Measurements from ENCODE around the gene USP6.
"Not testable (repeated sequence)": the region's sequence is repeated elsewhere in the genome, so short reads cannot be mapped to it uniquely, and the experiment has no call there.

Gene USP6

GRCh38 chr17:5135726-5136579, 20.1 kb downstream of the USP6 start:
- DNase-seq (ENCODE audit: low read depth in 2 of 2) = no peak

- not testable (repeated sequence) for DNase-seq (ENCODE audit: low read depth in 2 of 2)
Observed at GRCh38 chr17:5136580-5137412, 21.0 kb downstream of the USP6 start.

GRCh38 chr17:5137511-5138197, 21.8 kb downstream of the USP6 start:
- not testable (repeated sequence) for DNase-seq (ENCODE audit: low read depth in 2 of 2)

- DNase-seq (ENCODE audit: low read depth in 2 of 2) = not testable (repeated sequence)
Observed at GRCh38 chr17:5138198-5138544, 22.3 kb downstream of the USP6 start.

GRCh38 chr17:5138616-5139457, 23.0 kb downstream of the USP6 start:
- no peak for DNase-seq (ENCODE audit: low read depth in 2 of 2)

GRCh38 chr17:5139458-5139732, 23.6 kb downstream of the USP6 start:
- DNase-seq (ENCODE audit: low read depth in 2 of 2) = no peak

- not testable (repeated sequence) for DNase-seq (ENCODE audit: low read depth in 2 of 2)
Observed at GRCh38 chr17:5142877-5143276, 27.0 kb downstream of the USP6 start.

GRCh38 chr17:5146122-5146521, 30.3 kb downstream of the USP6 start:
- not testable (repeated sequence) for DNase-seq (ENCODE audit: low read depth in 2 of 2)

- not testable (repeated sequence) for DNase-seq (ENCODE audit: low read depth in 2 of 2)
Observed at GRCh38 chr17:5160702-5161101, 44.9 kb downstream of the USP6 start.

- not testable (repeated sequence) for DNase-seq (ENCODE audit: low read depth in 2 of 2)
Observed at GRCh38 chr17:5161793-5162192, 46.0 kb downstream of the USP6 start.

- DNase-seq (ENCODE audit: low read depth in 2 of 2) = no peak
Observed at GRCh38 chr17:5164436-5164835, 48.6 kb downstream of the USP6 start.

GRCh38 chr17:5165791-5166564, 50.1 kb downstream of the USP6 start:
- DNase-seq (ENCODE audit: low read depth in 2 of 2) = not testable (repeated sequence)

GRCh38 chr17:5175027-5175426, 59.2 kb downstream of the USP6 start:
- DNase-seq (ENCODE audit: low read depth in 2 of 2) = not testable (repeated sequence)

GRCh38 chr17:5179003-5179402, 63.2 kb downstream of the USP6 start:
- DNase-seq (ENCODE audit: low read depth in 2 of 2) = no peak

- no peak for DNase-seq (ENCODE audit: low read depth in 2 of 2)
Observed at GRCh38 chr17:5181509-5182305, 65.9 kb downstream of the USP6 start.

- no peak for DNase-seq (ENCODE audit: low read depth in 2 of 2)
Observed at GRCh38 chr17:5182597-5183409, 67.0 kb downstream of the USP6 start.

GRCh38 chr17:5183410-5183793, 67.6 kb downstream of the USP6 start:
- DNase-seq (ENCODE audit: low read depth in 2 of 2) = no peak

- DNase-seq (ENCODE audit: low read depth in 2 of 2) = no peak
Observed at GRCh38 chr17:5184288-5184687, 68.5 kb downstream of the USP6 start.

All from stimulated activated CD4-positive, alpha-beta T cell treated with anti-CD3 and anti-CD28 coated beads, Interleukin-4, amount 100 ng/mL, for 48 hours (primary cell).